Measurements from ENCODE around the gene FLOT2.

FLOT2 gene

DNA sequence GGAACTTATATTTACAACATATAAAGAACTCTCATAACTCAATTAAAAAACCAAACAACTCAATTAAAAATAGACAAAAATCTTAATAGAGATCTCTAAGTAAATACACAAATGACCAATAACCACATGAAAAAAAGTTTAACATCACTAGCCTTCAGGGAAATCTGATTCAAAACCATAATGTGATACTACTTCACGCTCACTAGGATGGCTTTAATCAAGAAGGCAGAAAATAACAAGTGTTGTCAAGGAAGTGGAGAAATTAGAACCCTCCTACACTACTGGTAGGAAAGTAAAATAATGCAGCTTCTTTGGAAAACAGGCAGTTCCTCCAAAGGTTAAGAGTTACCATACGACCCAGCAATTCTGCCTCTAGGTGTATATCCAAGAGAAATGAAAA is 45.4 kb upstream of the FLOT2 start:
- Histone ChIP-seq H2BK5ac (ENCODE audit: low read depth, low read length, poor library complexity) (no peak overlapping the region), H4K12ac (ENCODE audit: low read depth, low read length) (no peak overlapping the region), H3K4me3 (ENCODE audit: low read depth, low read length) (no peak overlapping the region), H3K4me1 (ENCODE audit: control insufficient read depth in 1 of 2, insufficient read depth in 2 of 2, low read length in 2 of 2) (no peaks in the 10 kb centered on the region), H2AFZ (ENCODE audit: insufficient read depth, low read length, poor library complexity) (no peak overlapping the region), H3K18ac (ENCODE audit: low read length) (no peak overlapping the region), H4K8ac (ENCODE audit: low read depth, low read length) (no peak overlapping the region), H2BK12ac (ENCODE audit: low read length) (no peak overlapping the region), H3K14ac (ENCODE audit: low read length) (no peak overlapping the region), H3K36me3 (ENCODE audit: control insufficient read depth in 1 of 2, insufficient read depth in 2 of 2, low read length in 2 of 2) (peaks cover 6 to 12% of the 10 kb centered on the region in 2 experiments), H2AK5ac (ENCODE audit: low read length) (no peak overlapping the region), H3K79me1 (ENCODE audit: low read length) (no peaks in the 10 kb centered on the region), H3K23ac (ENCODE audit: low read length) (no peak overlapping the region), H3K27ac (ENCODE audit: low read depth, low read length) (no peak overlapping the region), H4K91ac (ENCODE audit: low read depth, low read length) (no peak overlapping the region), H3K9me3 (ENCODE audit: insufficient read depth, low read depth, low read length) (no peaks in the 10 kb centered on the region), H2BK120ac (ENCODE audit: insufficient read depth, low read length, poor library complexity) (no peak overlapping the region), H3K79me2 (ENCODE audit: control insufficient read depth, insufficient read depth, low read length, poor library complexity) (peaks cover 14% of the 10 kb centered on the region), H3K9ac (ENCODE audit: low read length) (no peak overlapping the region), H3K4ac (ENCODE audit: low read depth, low read length) (peak overlapping the region; percentile 52), H3K27me3 (ENCODE audit: insufficient read depth, low read length) (no peaks in the 10 kb centered on the region), H3K4me2 (ENCODE audit: low read length) (no peak overlapping the region)
- no CpG with 5 or more reads among the region's 2 CpGs for WGBS (ENCODE audit: extremely low coverage, insufficient coverage, insufficient read length)
- no peak for DNase-seq

DNA sequence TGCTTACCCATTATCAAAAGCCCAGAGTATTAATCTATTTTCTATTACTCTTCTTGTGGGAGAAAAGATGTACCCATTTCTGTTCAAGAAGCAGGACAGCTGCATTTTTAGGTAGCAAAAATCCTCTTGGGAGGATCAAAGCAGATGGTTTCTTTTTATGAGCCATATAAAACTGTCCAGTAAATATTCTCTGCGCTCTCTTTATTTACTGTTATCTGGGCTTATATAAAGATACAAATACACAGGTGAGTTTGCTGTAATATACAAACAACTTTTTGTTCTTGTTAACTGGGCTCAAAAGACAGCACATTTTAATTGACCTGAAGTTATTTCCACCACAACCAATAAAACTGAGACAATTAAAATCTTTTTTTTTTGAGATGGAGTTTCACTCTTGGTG is 43.7 kb upstream of the FLOT2 start:
- no peak overlapping the region for H2BK12ac ChIP-seq (ENCODE audit: low read length)
- H3K4me3 ChIP-seq (ENCODE audit: low read depth, low read length) = no peak overlapping the region
- H3K79me2 ChIP-seq (ENCODE audit: control insufficient read depth, insufficient read depth, low read length, poor library complexity) = peaks cover 12% of the 10 kb centered on the region
- no peak overlapping the region for H2AK5ac ChIP-seq (ENCODE audit: low read length)
- no peak overlapping the region for H3K4ac ChIP-seq (ENCODE audit: low read depth, low read length)
- H2BK120ac ChIP-seq (ENCODE audit: insufficient read depth, low read length, poor library complexity) = no peak overlapping the region
- no peaks in the 10 kb centered on the region for H3K79me1 ChIP-seq (ENCODE audit: low read length)
- no peaks in the 10 kb centered on the region for H3K27me3 ChIP-seq (ENCODE audit: insufficient read depth, low read length)
- peaks cover 6 to 12% of the 10 kb centered on the region in 2 experiments for H3K36me3 ChIP-seq (ENCODE audit: control insufficient read depth in 1 of 2, insufficient read depth in 2 of 2, low read length in 2 of 2)
- WGBS (ENCODE audit: extremely low coverage, insufficient coverage, insufficient read length) = no CpG with 5 or more reads among the region's 1 CpG
- no peak overlapping the region for H4K8ac ChIP-seq (ENCODE audit: low read depth, low read length)
- H3K23ac ChIP-seq (ENCODE audit: low read length) = no peak overlapping the region
- H3K9ac ChIP-seq (ENCODE audit: low read length) = no peak overlapping the region
- H3K9me3 ChIP-seq (ENCODE audit: insufficient read depth, low read depth, low read length) = no peaks in the 10 kb centered on the region
- H3K4me1 ChIP-seq (ENCODE audit: control insufficient read depth in 1 of 2, insufficient read depth in 2 of 2, low read length in 2 of 2) = no peaks in the 10 kb centered on the region
- no peak overlapping the region for H3K14ac ChIP-seq (ENCODE audit: low read length)
- DNase-seq = no peak
- no peak overlapping the region for H2AFZ ChIP-seq (ENCODE audit: insufficient read depth, low read length, poor library complexity)
- no peak overlapping the region for H3K4me2 ChIP-seq (ENCODE audit: low read length)
- H4K12ac ChIP-seq (ENCODE audit: low read depth, low read length) = no peak overlapping the region
- no peak overlapping the region for H3K27ac ChIP-seq (ENCODE audit: low read depth, low read length)
- no peak overlapping the region for H4K91ac ChIP-seq (ENCODE audit: low read depth, low read length)
- no peak overlapping the region for H2BK5ac ChIP-seq (ENCODE audit: low read depth, low read length, poor library complexity)
- H3K18ac ChIP-seq (ENCODE audit: low read length) = no peak overlapping the region

GRCh38 chr17:28940675-28941074 is 43.1 kb upstream of the FLOT2 start:
- Histone ChIP-seq H3K23ac (ENCODE audit: low read length) (no peak overlapping the region), H3K79me1 (ENCODE audit: low read length) (no peaks in the 10 kb centered on the region), H4K91ac (ENCODE audit: low read depth, low read length) (no peak overlapping the region), H2AK5ac (ENCODE audit: low read length) (no peak overlapping the region), H2AFZ (ENCODE audit: insufficient read depth, low read length, poor library complexity) (no peak overlapping the region), H3K79me2 (ENCODE audit: control insufficient read depth, insufficient read depth, low read length, poor library complexity) (peaks cover 10% of the 10 kb centered on the region), H3K27ac (ENCODE audit: low read depth, low read length) (no peak overlapping the region), H4K8ac (ENCODE audit: low read depth, low read length) (no peak overlapping the region), H3K9ac (ENCODE audit: low read length) (no peak overlapping the region), H3K9me3 (ENCODE audit: insufficient read depth, low read depth, low read length) (no peaks in the 10 kb centered on the region), H2BK5ac (ENCODE audit: low read depth, low read length, poor library complexity) (no peak overlapping the region), H4K12ac (ENCODE audit: low read depth, low read length) (no peak overlapping the region), H3K14ac (ENCODE audit: low read length) (no peak overlapping the region), H3K4me3 (ENCODE audit: low read depth, low read length) (no peak overlapping the region), H3K4me1 (ENCODE audit: control insufficient read depth in 1 of 2, insufficient read depth in 2 of 2, low read length in 2 of 2) (no peaks in the 10 kb centered on the region), H2BK120ac (ENCODE audit: insufficient read depth, low read length, poor library complexity) (no peak overlapping the region), H3K4me2 (ENCODE audit: low read length) (no peak overlapping the region), H3K4ac (ENCODE audit: low read depth, low read length) (peak overlapping the region; percentile 67), H2BK12ac (ENCODE audit: low read length) (no peak overlapping the region), H3K18ac (ENCODE audit: low read length) (no peak overlapping the region), H3K27me3 (ENCODE audit: insufficient read depth, low read length) (no peaks in the 10 kb centered on the region), H3K36me3 (ENCODE audit: control insufficient read depth in 1 of 2, insufficient read depth in 2 of 2, low read length in 2 of 2) (peaks cover 6 to 14% of the 10 kb centered on the region in 2 experiments)
- no peak for DNase-seq
- WGBS (ENCODE audit: extremely low coverage, insufficient coverage, insufficient read length) = no CpG with 5 or more reads among the region's 3 CpGs

- H3K79me2 ChIP-seq (ENCODE audit: control insufficient read depth, insufficient read depth, low read length, poor library complexity) = peaks cover 8% of the 10 kb centered on the region
- no peaks in the 10 kb centered on the region for H3K4me1 ChIP-seq (ENCODE audit: control insufficient read depth in 1 of 2, insufficient read depth in 2 of 2, low read length in 2 of 2)
- no peak overlapping the region for H3K14ac ChIP-seq (ENCODE audit: low read length)
- H3K9me3 ChIP-seq (ENCODE audit: insufficient read depth, low read depth, low read length) = no peaks in the 10 kb centered on the region
- H3K36me3 ChIP-seq (ENCODE audit: control insufficient read depth in 1 of 2, insufficient read depth in 2 of 2, low read length in 2 of 2) = peaks cover 6 to 11% of the 10 kb centered on the region in 2 experiments
- H3K27ac ChIP-seq (ENCODE audit: low read depth, low read length) = no peak overlapping the region
- H3K9ac ChIP-seq (ENCODE audit: low read length) = no peak overlapping the region
- no peak overlapping the region for H3K4me3 ChIP-seq (ENCODE audit: low read depth, low read length)
- no peak overlapping the region for H2BK12ac ChIP-seq (ENCODE audit: low read length)
- H2AK5ac ChIP-seq (ENCODE audit: low read length) = no peak overlapping the region
- H2BK120ac ChIP-seq (ENCODE audit: insufficient read depth, low read length, poor library complexity) = no peak overlapping the region
- H3K4me2 ChIP-seq (ENCODE audit: low read length) = no peak overlapping the region
- no peaks in the 10 kb centered on the region for H3K79me1 ChIP-seq (ENCODE audit: low read length)
- no CpG with 5 or more reads among the region's 3 CpGs for WGBS (ENCODE audit: extremely low coverage, insufficient coverage, insufficient read length)
- no peak overlapping the region for H2BK5ac ChIP-seq (ENCODE audit: low read depth, low read length, poor library complexity)
- DNase-seq = no peak
- no peak overlapping the region for H3K4ac ChIP-seq (ENCODE audit: low read depth, low read length)
- H3K27me3 ChIP-seq (ENCODE audit: insufficient read depth, low read length) = no peaks in the 10 kb centered on the region
- H4K8ac ChIP-seq (ENCODE audit: low read depth, low read length) = no peak overlapping the region
- H4K12ac ChIP-seq (ENCODE audit: low read depth, low read length) = no peak overlapping the region
- H4K91ac ChIP-seq (ENCODE audit: low read depth, low read length) = no peak overlapping the region
- no peak overlapping the region for H3K23ac ChIP-seq (ENCODE audit: low read length)
- no peak overlapping the region for H3K18ac ChIP-seq (ENCODE audit: low read length)
- no peak overlapping the region for H2AFZ ChIP-seq (ENCODE audit: insufficient read depth, low read length, poor library complexity)
Observed at GRCh38 chr17:28940142-28940541, 42.6 kb upstream of the FLOT2 start.
